Fibroblast of skin of right quadriceps (primary cell): Measurements from ENCODE around the gene CNNM4.
"Not testable (repeated sequence)": the region's sequence is repeated elsewhere in the genome, so short reads cannot be mapped to it uniquely, and the experiment has no call there.

Experiments
- DNase-seq: peaks from one replicate; pipeline ENCODE4 v3.0.0-alpha.2; 2013

CNNM4 gene

GRCh38 chr2:96795076-96795475 is 34.4 kb downstream of the CNNM4 start:
- DNase-seq = no peak

- not testable (repeated sequence) for DNase-seq
Observed at GRCh38 chr2:96796497-96796896, 35.8 kb downstream of the CNNM4 start.

GRCh38 chr2:96797066-96797625 is 36.4 kb downstream of the CNNM4 start:
- no peak for DNase-seq

GRCh38 chr2:96798733-96799622 is 38.3 kb downstream of the CNNM4 start:
- no peak for DNase-seq

- no peak for DNase-seq
Observed at GRCh38 chr2:96799623-96799935, 38.9 kb downstream of the CNNM4 start.

GRCh38 chr2:96800061-96801004 is 39.6 kb downstream of the CNNM4 start:
- no peak for DNase-seq

GRCh38 chr2:96801005-96801785 is 40.5 kb downstream of the CNNM4 start:
- peak; percentile 42 for DNase-seq

- DNase-seq = no peak
Observed at GRCh38 chr2:96801786-96802595, 41.3 kb downstream of the CNNM4 start.

- no peak for DNase-seq
Observed at GRCh38 chr2:96802721-96803120, 42.0 kb downstream of the CNNM4 start.

- no peak for DNase-seq
Observed at GRCh38 chr2:96804986-96805385, 44.3 kb downstream of the CNNM4 start.

- not testable (repeated sequence) for DNase-seq
Observed at GRCh38 chr2:96805946-96806345, 45.2 kb downstream of the CNNM4 start.

GRCh38 chr2:96806468-96807126 is 45.9 kb downstream of the CNNM4 start:
- DNase-seq = no peak

- DNase-seq = no peak
Observed at GRCh38 chr2:96807127-96807471, 46.4 kb downstream of the CNNM4 start.

- DNase-seq = no peak
Observed at GRCh38 chr2:96808176-96808837, 47.6 kb downstream of the CNNM4 start.

- no peak for DNase-seq
Observed at GRCh38 chr2:96809216-96809882, 48.6 kb downstream of the CNNM4 start.

GRCh38 chr2:96809951-96810782 is 49.5 kb downstream of the CNNM4 start:
- DNase-seq = no peak

- DNase-seq = no peak
Observed at GRCh38 chr2:96810783-96811192, 50.1 kb downstream of the CNNM4 start.

GRCh38 chr2:96811917-96812316 is 51.2 kb downstream of the CNNM4 start:
- peak; percentile 77 for DNase-seq

GRCh38 chr2:96813656-96814055 is 53.0 kb downstream of the CNNM4 start:
- DNase-seq = no peak
